ENCODE data around the gene ANK2. TPM values are rescaled to one million over a fixed set of nuclear protein-coding genes. Genes with fewer than 3 reads are reported as not detected.

Gene ANK2
- total and polyA plus RNA-seq, 2 of the 13 experiments (the other 11 are each of a cell fraction or from before 2014, with no cell fraction given): 2.7 to 15.1 TPM

- TF ChIP-seq KAT8 (CRISPR knock-in tag; IDR thresholded peaks at IDR 0.05) (peak; percentile 83), ZC3H13 (CRISPR knock-in tag; IDR thresholded peaks at IDR 0.05) (no peak), SIX4 (CRISPR knock-in tag; IDR thresholded peaks at IDR 0.05) (no peak), ZNF335 (CRISPR knock-in tag; IDR thresholded peaks at IDR 0.05) (no peak), BCL3 (CRISPR knock-in tag; IDR thresholded peaks at IDR 0.05) (peak; percentile 4; the same call in 1 of the 2 replicates), PRPF4 (IDR thresholded peaks at IDR 0.05; ENCODE audit: low read depth, low read length, poor library complexity, severe bottlenecking) (no peak), ZFP1 (CRISPR knock-in tag; IDR thresholded peaks at IDR 0.05) (peak; percentile 13; the same call in 1 of the 2 replicates), TGIF2 (CRISPR knock-in tag; IDR thresholded peaks at IDR 0.05) (peak; percentile 72; the same call in 1 of the 2 replicates), HOXA7 (CRISPR knock-in tag; IDR thresholded peaks at IDR 0.05) (no peak), NFKBIZ (CRISPR knock-in tag; IDR thresholded peaks at IDR 0.05) (no peak), CEBPG (CRISPR knock-in tag; IDR thresholded peaks at IDR 0.05) (peak; percentile 95), ZNF317 (CRISPR knock-in tag; IDR thresholded peaks at IDR 0.05) (no peak), ZNF44 (CRISPR knock-in tag; IDR thresholded peaks at IDR 0.05) (no peak), ZNF256 (CRISPR knock-in tag; conservative IDR thresholded peaks at IDR 0.05) (no peak), ZNF350 (CRISPR knock-in tag; IDR thresholded peaks at IDR 0.05; ENCODE audit: borderline replicate concordance, low read depth) (peak; percentile 68; the same call in 1 of the 2 replicates), CHD4 (IDR thresholded peaks at IDR 0.05; ENCODE audit: borderline replicate concordance, low read length) (no peak), ZNF33B (CRISPR knock-in tag; IDR thresholded peaks at IDR 0.05) (0 out of 2 replicates have a peak, but pooled peaks have one; percentile 47), SPEN (CRISPR knock-in tag; IDR thresholded peaks at IDR 0.05; ENCODE audit: low read depth) (peak; percentile 54; the same call in 1 of the 2 replicates), MTERF4 (CRISPR knock-in tag; IDR thresholded peaks at IDR 0.05) (no peak), MNT (IDR thresholded peaks at IDR 0.05) (peak; percentile 66), CAMTA2 (CRISPR knock-in tag; IDR thresholded peaks at IDR 0.05; ENCODE audit: borderline replicate concordance) (no peak), RAD21 (CRISPR knock-in tag; IDR thresholded peaks at IDR 0.05) (no peak), JUNB (CRISPR knock-in tag; IDR thresholded peaks at IDR 0.05; ENCODE audit: borderline replicate concordance) (no peak), MIXL1 (CRISPR knock-in tag; IDR thresholded peaks at IDR 0.05) (0 out of 2 replicates have a peak, but pooled peaks have one; percentile 49), IRF2 (CRISPR knock-in tag; IDR thresholded peaks at IDR 0.05) (peak; percentile 89; the same call in 1 of the 2 replicates), ZNF530 (CRISPR knock-in tag; IDR thresholded peaks at IDR 0.05; ENCODE audit: low read depth) (no peak), ZFP36L1 (CRISPR knock-in tag; IDR thresholded peaks at IDR 0.05) (no peak), KLF9 (CRISPR knock-in tag; IDR thresholded peaks at IDR 0.05; ENCODE audit: low read depth) (no peak), POLR2AphosphoS2 (IDR thresholded peaks at IDR 0.05; ENCODE audit: low read depth, low read length) (no peak)
These were observed 96.3 kb downstream of the ANK2 start (continued) for GRCh38 chr4:113145519-113146291.
